Progenitor cell of endocrine pancreas (in vitro differentiated cells): Measurements from ENCODE around the gene ARHGAP12. TPM values are rescaled to one million over a fixed set of nuclear protein-coding genes. Genes with fewer than 3 reads are reported as not detected.

Experiments
- DNase-seq: peaks from one replicate; pipeline ENCODE4 v3.0.0; 2021; ENCODE audit warnings: low spot score; ENCODE audit not compliant: unreplicated experiment
- H3K27ac Mint-ChIP-seq: 2 replicates; pipeline ENCODE4 v1.8.0; 2021; ENCODE audit warnings: mild to moderate bottlenecking, moderate library complexity, mixed read lengths
- H3K27me3 Mint-ChIP-seq: 2 replicates; pipeline ENCODE4 v1.8.0; 2021; ENCODE audit warnings: mixed read lengths
- H3K36me3 Mint-ChIP-seq: 2 replicates; pipeline ENCODE4 v1.8.0; 2022; ENCODE audit warnings: mixed read lengths; ENCODE audit not compliant: insufficient read depth
- H3K4me1 Mint-ChIP-seq: 2 replicates; pipeline ENCODE4 v1.8.0; 2021; ENCODE audit warnings: low read depth, mixed read lengths
- H3K4me3 Mint-ChIP-seq: 2 replicates; pipeline ENCODE4 v1.8.0; 2021; ENCODE audit warnings: low read depth, mild to moderate bottlenecking, moderate library complexity, mixed read lengths
- H3K9me3 Mint-ChIP-seq: 2 replicates; pipeline ENCODE4 v1.8.0; 2021; ENCODE audit warnings: low read depth, mixed read lengths
- total RNA-seq: library from RNA; stranded (reverse); gene quantifications from 2 replicates; pipeline ENCODE4 v1.2.1, GENCODE V29; 2021
- TF ChIP-seq, protein P1 (sequence below): fragments of 200-600 bp; sonication (generic); IDR thresholded peaks from one replicate; pipeline ENCODE4 v1.5.0; 2021; ENCODE audit warnings: antibody characterized with exemption, mild to moderate bottlenecking; ENCODE audit not compliant: unreplicated experiment

Gene ARHGAP12
- total RNA-seq, 1 donor from 2014 or later, result 41.8 TPM

DNA sequence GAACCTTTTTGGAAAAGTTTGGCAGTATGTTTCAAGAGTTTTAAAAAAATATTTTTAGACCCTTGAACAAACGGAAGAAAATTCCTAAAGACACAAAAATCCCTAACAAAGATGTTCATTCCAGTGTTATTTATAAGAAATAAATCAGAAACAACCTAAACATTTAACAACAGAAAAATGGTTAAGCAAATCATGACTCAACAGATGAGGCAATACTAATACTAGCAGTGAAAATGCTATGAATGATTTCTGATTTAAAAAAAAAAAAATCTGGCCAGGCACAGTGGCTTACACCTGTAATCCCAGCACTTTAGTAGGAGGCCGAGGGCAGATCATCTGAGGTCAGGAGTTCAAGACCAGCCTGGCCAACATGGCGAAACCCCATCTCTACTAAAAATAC, 61.0 kb downstream of the ARHGAP12 start:
- no peak for DNase-seq
- no peaks in the 10 kb centered on the region for H3K9me3 Mint-ChIP-seq
- H3K27ac Mint-ChIP-seq, result no peak overlapping the region
- H3K4me1 Mint-ChIP-seq, result peaks cover 21% of the 10 kb centered on the region
- H3K27me3 Mint-ChIP-seq, result no peaks in the 10 kb centered on the region
- TF ChIP-seq, protein P1, sequence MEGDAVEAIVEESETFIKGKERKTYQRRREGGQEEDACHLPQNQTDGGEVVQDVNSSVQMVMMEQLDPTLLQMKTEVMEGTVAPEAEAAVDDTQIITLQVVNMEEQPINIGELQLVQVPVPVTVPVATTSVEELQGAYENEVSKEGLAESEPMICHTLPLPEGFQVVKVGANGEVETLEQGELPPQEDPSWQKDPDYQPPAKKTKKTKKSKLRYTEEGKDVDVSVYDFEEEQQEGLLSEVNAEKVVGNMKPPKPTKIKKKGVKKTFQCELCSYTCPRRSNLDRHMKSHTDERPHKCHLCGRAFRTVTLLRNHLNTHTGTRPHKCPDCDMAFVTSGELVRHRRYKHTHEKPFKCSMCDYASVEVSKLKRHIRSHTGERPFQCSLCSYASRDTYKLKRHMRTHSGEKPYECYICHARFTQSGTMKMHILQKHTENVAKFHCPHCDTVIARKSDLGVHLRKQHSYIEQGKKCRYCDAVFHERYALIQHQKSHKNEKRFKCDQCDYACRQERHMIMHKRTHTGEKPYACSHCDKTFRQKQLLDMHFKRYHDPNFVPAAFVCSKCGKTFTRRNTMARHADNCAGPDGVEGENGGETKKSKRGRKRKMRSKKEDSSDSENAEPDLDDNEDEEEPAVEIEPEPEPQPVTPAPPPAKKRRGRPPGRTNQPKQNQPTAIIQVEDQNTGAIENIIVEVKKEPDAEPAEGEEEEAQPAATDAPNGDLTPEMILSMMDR, result no peak
- no peak overlapping the region for H3K4me3 Mint-ChIP-seq
- H3K36me3 Mint-ChIP-seq, result peaks cover 8% of the 10 kb centered on the region

- TF ChIP-seq, protein P1, result no peak
- peak overlapping the region; percentile 84 for H3K27ac Mint-ChIP-seq
- peaks cover 25% of the 10 kb centered on the region for H3K4me1 Mint-ChIP-seq
- no peak for DNase-seq
- no peak overlapping the region for H3K4me3 Mint-ChIP-seq
- H3K27me3 Mint-ChIP-seq, result no peaks in the 10 kb centered on the region
- no peaks in the 10 kb centered on the region for H3K9me3 Mint-ChIP-seq
- peaks cover 8% of the 10 kb centered on the region for H3K36me3 Mint-ChIP-seq
Measured at GRCh38 chr10:31866118-31866670, 62.4 kb downstream of the ARHGAP12 start.

DNA sequence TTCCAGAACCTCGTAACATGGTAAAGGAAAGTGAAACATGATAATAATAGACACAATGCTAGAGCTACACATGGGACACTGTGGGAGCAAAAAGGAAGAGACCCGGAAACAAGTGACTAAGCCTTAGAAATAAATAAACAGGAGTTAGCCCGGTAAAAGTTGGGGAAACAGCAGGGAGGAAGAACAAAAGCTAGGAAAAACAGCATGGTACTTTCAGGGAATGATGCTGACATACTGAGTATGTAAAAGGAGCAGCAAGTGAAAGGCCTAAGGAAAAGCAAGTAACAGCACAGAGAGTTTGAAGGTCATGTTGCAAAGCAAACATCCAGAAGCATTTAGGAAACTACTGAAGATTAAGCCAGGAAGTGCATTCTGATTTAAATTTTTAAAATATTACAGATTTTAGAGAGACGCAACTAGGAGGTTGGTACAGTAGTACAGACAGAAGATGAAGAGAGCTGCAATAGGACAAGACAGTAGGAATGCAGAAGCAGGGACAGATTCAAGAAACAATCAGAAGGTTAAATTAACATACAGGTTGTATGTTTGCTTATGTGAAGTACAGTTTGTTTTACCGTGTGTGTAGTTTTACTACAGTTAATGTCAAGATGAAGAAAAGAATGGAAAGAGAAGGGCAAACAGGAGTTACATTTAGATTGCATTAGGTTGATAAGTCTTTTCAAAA, 63.7 kb downstream of the ARHGAP12 start:
- Mint-ChIP-seq H3K9me3 (no peaks in the 10 kb centered on the region), H3K27ac (peak overlapping the region; percentile 77), H3K4me1 (peaks cover 25% of the 10 kb centered on the region), H3K27me3 (no peaks in the 10 kb centered on the region), H3K4me3 (no peak overlapping the region), H3K36me3 (peaks cover 11% of the 10 kb centered on the region)
- DNase-seq, result no peak
- TF ChIP-seq, protein P1, result no peak

DNA sequence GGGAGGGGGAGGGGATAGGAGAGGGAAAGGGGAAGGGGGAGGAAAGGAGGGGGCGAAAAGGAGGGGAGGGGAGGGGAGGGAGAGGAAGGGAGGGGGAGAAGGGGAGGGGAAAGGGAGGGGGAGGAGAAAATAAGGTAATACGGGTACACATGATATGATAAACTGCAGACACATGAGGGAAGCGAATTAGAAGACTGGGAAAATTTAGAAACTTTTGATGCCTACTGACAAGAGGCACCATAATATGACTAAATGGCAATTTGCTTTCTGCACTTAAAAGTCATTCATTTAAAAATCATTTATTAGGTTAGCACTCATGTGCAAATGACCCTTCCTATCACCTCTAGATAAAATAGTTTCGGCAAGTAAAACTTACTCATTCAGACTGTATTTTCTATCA, 73.6 kb downstream of the ARHGAP12 start:
- peaks cover 18% of the 10 kb centered on the region for H3K36me3 Mint-ChIP-seq
- H3K4me1 Mint-ChIP-seq, result peaks cover 2% of the 10 kb centered on the region
- TF ChIP-seq, protein P1, result no peak
- no peaks in the 10 kb centered on the region for H3K9me3 Mint-ChIP-seq
- H3K27me3 Mint-ChIP-seq, result no peaks in the 10 kb centered on the region
- DNase-seq, result no peak
- no peak overlapping the region for H3K4me3 Mint-ChIP-seq
- H3K27ac Mint-ChIP-seq, result no peak overlapping the region

DNA sequence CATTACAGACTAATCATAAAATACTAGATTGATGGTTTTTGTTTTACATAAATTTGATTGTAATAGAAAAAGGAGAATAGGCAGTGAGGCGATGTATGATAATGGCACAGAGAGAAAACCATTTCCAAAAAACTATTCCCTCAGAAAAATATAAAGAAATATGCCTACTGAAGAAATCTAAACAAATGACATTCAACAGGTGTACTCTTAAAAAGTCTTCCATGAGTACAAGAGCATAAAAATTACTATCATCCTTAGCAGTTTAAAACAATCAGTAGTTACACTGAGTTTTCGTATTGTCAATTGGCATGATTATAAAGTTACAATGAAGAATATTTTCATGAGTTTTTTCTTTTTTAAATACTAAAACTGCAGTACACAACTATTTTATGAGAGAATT, 75.0 kb downstream of the ARHGAP12 start:
- peaks cover 12% of the 10 kb centered on the region for H3K36me3 Mint-ChIP-seq
- no peaks in the 10 kb centered on the region for H3K9me3 Mint-ChIP-seq
- DNase-seq, result no peak
- TF ChIP-seq, protein P1, result no peak
- no peak overlapping the region for H3K4me3 Mint-ChIP-seq
- H3K27ac Mint-ChIP-seq, result no peak overlapping the region
- peaks cover 2% of the 10 kb centered on the region for H3K4me1 Mint-ChIP-seq
- H3K27me3 Mint-ChIP-seq, result no peaks in the 10 kb centered on the region
